Trophoblast cell (in vitro differentiated cells and primary cell): ENCODE results near the gene MEX3B. TPM values are rescaled to one million over a fixed set of nuclear protein-coding genes. Genes with fewer than 3 reads are reported as not detected.

Experiments used
- DNase-seq, 2 donors: peaks; one replicate each; pipeline ENCODE4 v3.0.0-alpha.2; 2016
- H2AFZ ChIP-seq: 2 replicates; pipeline ENCODE4 v1.6.1; 2013; ENCODE audit warnings: low read length, moderate library complexity, mild to moderate bottlenecking; ENCODE audit not compliant: insufficient read depth, poor library complexity
- H2AK5ac ChIP-seq: 2 replicates; pipeline ENCODE4 v1.6.1; 2013; ENCODE audit warnings: mild to moderate bottlenecking, low read length
- H2BK120ac ChIP-seq: 2 replicates; pipeline ENCODE4 v1.6.1; 2013; ENCODE audit warnings: low read length, mild to moderate bottlenecking, moderate library complexity; ENCODE audit not compliant: insufficient read depth, poor library complexity
- H2BK12ac ChIP-seq: 2 replicates; pipeline ENCODE4 v1.6.1; 2013; ENCODE audit warnings: mild to moderate bottlenecking, low read length, moderate library complexity
- H2BK5ac ChIP-seq: 2 replicates; pipeline ENCODE4 v1.6.1; 2013; ENCODE audit warnings: low read length, low read depth, moderate library complexity, mild to moderate bottlenecking; ENCODE audit not compliant: poor library complexity
- H3K14ac ChIP-seq: 2 replicates; pipeline ENCODE4 v1.6.1; 2013; ENCODE audit warnings: mild to moderate bottlenecking, low read length
- H3K18ac ChIP-seq: 2 replicates; pipeline ENCODE4 v1.6.1; 2013; ENCODE audit warnings: mild to moderate bottlenecking, low read length
- H3K23ac ChIP-seq: 2 replicates; pipeline ENCODE4 v1.6.1; 2013; ENCODE audit warnings: low read length
- H3K27ac ChIP-seq: 2 replicates; pipeline ENCODE4 v1.5.1; 2013; ENCODE audit warnings: low read depth, mild to moderate bottlenecking, inconsistent platforms, low read length, moderate library complexity
- H3K27me3 ChIP-seq: 2 replicates; pipeline ENCODE4 v1.6.1; 2013; ENCODE audit warnings: inconsistent platforms, mild to moderate bottlenecking, low read length, moderate library complexity; ENCODE audit not compliant: insufficient read depth
- H3K36me3 ChIP-seq, 2 experiments: 1 replicate in 1 of 2; 2 replicates in 1 of 2; pipeline ENCODE4 v1.6.1; 2013; ENCODE audit warnings: low read length in 2 of 2, mild to moderate bottlenecking in 2 of 2, moderate library complexity in 1 of 2; ENCODE audit not compliant: insufficient read depth in 2 of 2, control insufficient read depth in 1 of 2
- H3K4ac ChIP-seq: 2 replicates; pipeline ENCODE4 v1.6.1; 2013; ENCODE audit warnings: low read depth, mild to moderate bottlenecking, low read length, moderate library complexity
- H3K4me1 ChIP-seq, 2 experiments: 1 replicate in 1 of 2; 2 replicates in 1 of 2; pipeline ENCODE4 v1.6.1; 2013; ENCODE audit warnings: low read length in 2 of 2, mild to moderate bottlenecking in 2 of 2, moderate library complexity in 1 of 2; ENCODE audit not compliant: insufficient read depth in 2 of 2, control insufficient read depth in 1 of 2
- H3K4me2 ChIP-seq: 2 replicates; pipeline ENCODE4 v1.6.1; 2013; ENCODE audit warnings: inconsistent platforms, mild to moderate bottlenecking, low read length, moderate library complexity
- H3K4me3 ChIP-seq: 2 replicates; pipeline ENCODE4 v1.5.1; 2013; ENCODE audit warnings: mild to moderate bottlenecking, low read depth, low read length, inconsistent platforms
- H3K79me1 ChIP-seq: one replicate; pipeline ENCODE4 v1.6.1; 2013; ENCODE audit warnings: low read length
- H3K79me2 ChIP-seq: 2 replicates; pipeline ENCODE4 v1.6.1; 2013; ENCODE audit warnings: low read length, mild to moderate bottlenecking; ENCODE audit not compliant: control insufficient read depth, insufficient read depth, poor library complexity
- H3K9ac ChIP-seq: 2 replicates; pipeline ENCODE4 v1.6.1; 2013; ENCODE audit warnings: mild to moderate bottlenecking, low read length
- H3K9me3 ChIP-seq: 2 replicates; pipeline ENCODE4 v1.6.1; 2013; ENCODE audit warnings: low read depth, mild to moderate bottlenecking, control low read depth, inconsistent platforms, low read length; ENCODE audit not compliant: insufficient read depth
- H4K12ac ChIP-seq: 2 replicates; pipeline ENCODE4 v1.6.1; 2013; ENCODE audit warnings: low read depth, mild to moderate bottlenecking, low read length, moderate library complexity
- H4K8ac ChIP-seq: 2 replicates; pipeline ENCODE4 v1.6.1; 2013; ENCODE audit warnings: low read depth, mild to moderate bottlenecking, low read length, moderate library complexity
- H4K91ac ChIP-seq: one replicate; pipeline ENCODE4 v1.6.1; 2013; ENCODE audit warnings: low read depth, mild to moderate bottlenecking, low read length, moderate library complexity
- WGBS: extraction: QIAGEN DNeasy Blood & Tissue Kit; methylation state at CpG from one replicate; pipeline ENCODE4 v1.1.7; 2013; ENCODE audit warnings: missing lambda C conversion rate; ENCODE audit not compliant: insufficient read length, insufficient coverage; ENCODE audit errors: extremely low coverage; 5-methylcytosine and 5-hydroxymethylcytosine counted together
- polyA plus RNA-seq: library from polyadenylated mRNA; stranded (reverse); fragments of 200-250 nt; gene quantifications from 2 replicates; pipeline ENCODE4 v1.2.3, GENCODE V29; 2013

Gene MEX3B
- 4.6 and 4.8 TPM in 2 replicates for polyA plus RNA-seq

DNA sequence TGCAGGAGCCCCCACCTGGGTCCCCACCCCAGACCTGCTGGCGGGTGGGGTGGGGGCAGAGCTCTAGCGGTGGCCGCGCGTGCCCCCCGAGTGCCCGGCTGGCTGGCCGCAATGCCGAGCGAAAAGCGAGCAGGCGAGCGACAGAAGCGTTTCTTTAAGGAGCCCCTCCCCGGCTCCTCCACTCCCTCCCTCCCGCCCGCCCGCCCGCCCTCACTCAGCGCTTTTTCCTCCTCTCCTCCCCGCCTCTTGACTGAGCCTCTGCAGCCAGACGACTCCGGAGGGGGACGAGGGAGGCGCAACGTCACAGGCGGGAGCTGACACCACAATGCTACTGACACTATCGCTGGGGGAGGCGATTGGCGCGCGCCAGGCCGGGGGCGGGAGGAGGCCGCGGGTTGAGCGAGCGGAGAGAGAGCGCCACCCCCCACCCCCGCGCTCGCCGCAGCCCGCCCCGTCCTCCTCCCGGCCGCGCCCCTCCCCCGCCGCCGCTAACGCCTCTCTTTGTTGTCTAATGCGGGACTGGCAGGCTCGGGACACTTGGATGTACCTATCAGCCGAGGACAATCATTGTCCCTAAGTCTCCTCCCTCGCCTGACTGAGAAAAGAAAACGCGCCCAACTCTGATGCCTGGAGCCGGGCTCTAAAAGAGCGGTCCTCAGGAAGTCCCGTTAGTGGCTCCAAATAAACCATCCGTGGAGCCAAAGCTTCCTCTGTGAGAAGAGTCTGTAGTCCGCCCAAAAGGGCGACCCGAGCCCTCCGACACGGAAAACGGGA lies at the start of gene MEX3B:
TSS of gene MEX3B (minus strand) at position 127 of the 774 bp plus-strand sequence. CDS start 313 bp downstream, outside the sequence.
- Histone ChIP-seq H3K18ac (peak within 1 kb of the TSS; percentile 80), H3K36me3 (peaks cover 10% of the 10 kb centered on the region in 2 experiments), H3K4me3 (peak within 1 kb of the TSS; percentile 82), H3K27me3 (peaks cover 27% of the 10 kb centered on the region), H3K14ac (peak within 1 kb of the TSS; percentile 67), H3K9ac (peak within 1 kb of the TSS; percentile 89), H3K9me3 (peaks cover 9% of the 10 kb centered on the region), H3K79me1 (peaks cover 11% of the 10 kb centered on the region), H3K4me1 (peaks cover 7 to 13% of the 10 kb centered on the region in 2 experiments), H3K4me2 (peak within 1 kb of the TSS; percentile 82), H3K23ac (no peak within 1 kb of the TSS), H2BK12ac (peak within 1 kb of the TSS; percentile 1), H2BK5ac (peak within 1 kb of the TSS; percentile 68), H2BK120ac (peak within 1 kb of the TSS; percentile 29), H3K4ac (peak within 1 kb of the TSS; percentile 35), H4K8ac (peak within 1 kb of the TSS; percentile 62), H2AK5ac (no peak within 1 kb of the TSS), H3K79me2 (peaks cover 3% of the 10 kb centered on the region), H2AFZ (peak within 1 kb of the TSS; percentile 79), H3K27ac (peak within 1 kb of the TSS; percentile 50), H4K91ac (peak within 1 kb of the TSS; percentile 74), H4K12ac (peak within 1 kb of the TSS; percentile 84)
- DNase-seq: peak; percentile 93 to 95
- WGBS: no CpG with 5 or more reads among the region's 68 CpGs

DNA sequence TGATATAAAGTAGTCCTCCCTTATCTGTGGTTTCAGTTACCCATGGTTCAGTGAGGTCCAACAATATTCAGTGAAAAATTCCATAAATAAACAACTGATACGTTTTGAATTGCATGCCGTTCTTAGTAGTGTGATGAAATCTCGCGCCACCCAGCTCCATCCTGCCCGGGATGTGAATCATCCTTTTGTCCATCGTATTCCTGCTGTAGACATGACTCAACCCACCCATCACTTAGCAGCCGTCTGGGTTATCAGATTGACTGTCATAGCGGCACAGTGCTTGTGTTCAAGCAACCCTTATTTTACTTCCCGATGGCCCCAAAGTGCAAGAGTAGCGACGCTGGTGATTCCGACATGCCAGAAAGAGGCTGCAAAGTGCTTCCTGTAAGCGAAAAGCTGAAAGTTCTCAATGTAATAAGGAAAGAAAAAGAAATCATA lies 48.0 kb upstream of the MEX3B start:
- Histone ChIP-seq H3K79me1 (no peaks in the 10 kb centered on the region), H3K14ac (no peak overlapping the region), H3K27me3 (no peaks in the 10 kb centered on the region), H3K18ac (no peak overlapping the region), H3K27ac (no peak overlapping the region), H3K4me3 (no peak overlapping the region), H2AK5ac (no peak overlapping the region), H3K4me2 (no peak overlapping the region), H3K23ac (no peak overlapping the region), H2BK5ac (no peak overlapping the region), H2BK12ac (no peak overlapping the region), H2AFZ (no peak overlapping the region), H4K8ac (no peak overlapping the region), H4K12ac (no peak overlapping the region), H3K9me3 (peaks cover 4% of the 10 kb centered on the region), H3K4ac (no peak overlapping the region), H4K91ac (no peak overlapping the region), H2BK120ac (no peak overlapping the region), H3K9ac (no peak overlapping the region), H3K79me2 (no peaks in the 10 kb centered on the region), H3K36me3 (no peaks in the 10 kb centered on the region), H3K4me1 (no peaks in the 10 kb centered on the region)
- peak; percentile 92 to 93 for DNase-seq
- WGBS: no CpG with 5 or more reads among the region's 13 CpGs

DNA sequence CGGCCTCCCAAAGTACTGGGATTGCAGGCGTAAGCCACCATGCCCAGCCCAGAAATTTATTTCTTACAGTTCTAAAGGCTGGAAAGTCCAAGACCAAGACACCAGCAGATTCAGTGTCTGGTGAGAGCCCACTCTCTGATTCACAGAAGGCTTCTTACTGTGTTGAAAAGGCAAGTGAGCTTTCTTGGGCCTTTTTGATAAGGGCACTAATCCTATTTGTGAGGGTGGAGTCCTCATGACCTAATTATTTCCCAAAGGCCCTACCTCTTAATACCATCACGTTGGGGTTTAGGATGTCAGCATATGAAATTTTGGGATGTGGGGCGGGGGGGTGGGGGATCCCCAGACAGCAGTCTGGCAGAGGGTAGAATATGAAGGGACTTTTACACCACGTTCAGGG lies 47.5 kb upstream of the MEX3B start:
- Histone ChIP-seq H2AFZ (no peak overlapping the region), H2BK120ac (no peak overlapping the region), H3K14ac (no peak overlapping the region), H3K36me3 (no peaks in the 10 kb centered on the region), H3K79me1 (no peaks in the 10 kb centered on the region), H4K12ac (no peak overlapping the region), H3K23ac (no peak overlapping the region), H3K4me2 (no peak overlapping the region), H3K27ac (no peak overlapping the region), H2AK5ac (no peak overlapping the region), H3K27me3 (no peaks in the 10 kb centered on the region), H2BK12ac (no peak overlapping the region), H3K4ac (no peak overlapping the region), H3K9me3 (peaks cover 4% of the 10 kb centered on the region), H3K79me2 (no peaks in the 10 kb centered on the region), H3K9ac (no peak overlapping the region), H4K8ac (no peak overlapping the region), H3K4me3 (no peak overlapping the region), H3K18ac (no peak overlapping the region), H3K4me1 (no peaks in the 10 kb centered on the region), H2BK5ac (no peak overlapping the region), H4K91ac (no peak overlapping the region)
- DNase-seq: no peak
- no CpG with 5 or more reads among the region's 5 CpGs for WGBS

DNA sequence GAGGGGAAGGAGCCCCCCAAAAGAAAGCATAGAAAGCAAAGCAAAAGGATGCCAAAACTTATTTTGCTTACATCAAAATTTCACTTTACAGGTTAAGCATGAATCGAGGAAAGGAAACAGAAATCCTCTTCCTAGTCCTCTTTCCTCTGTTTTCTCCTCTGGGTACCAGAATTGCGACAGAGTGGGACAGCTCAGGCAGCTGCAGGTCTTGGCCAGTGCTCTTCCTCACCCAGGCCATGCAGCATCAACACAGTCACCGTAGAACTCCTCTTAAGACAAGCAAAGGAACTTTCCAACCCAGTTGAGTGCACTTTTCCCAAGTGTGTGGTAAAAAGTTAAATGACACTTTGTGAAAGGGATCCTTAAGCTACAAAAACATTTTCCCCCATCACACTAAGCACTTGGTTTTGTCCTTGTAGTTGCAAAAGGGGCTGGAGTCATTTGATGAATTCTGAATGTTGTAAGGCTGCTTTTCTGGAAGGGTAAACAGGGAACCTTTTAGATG lies 45.9 kb upstream of the MEX3B start:
- Histone ChIP-seq H2BK12ac (no peak overlapping the region), H3K9me3 (peaks cover 4% of the 10 kb centered on the region), H3K4ac (no peak overlapping the region), H3K4me1 (no peaks in the 10 kb centered on the region), H2BK120ac (no peak overlapping the region), H3K27ac (no peak overlapping the region), H2AFZ (no peak overlapping the region), H2BK5ac (no peak overlapping the region), H3K9ac (no peak overlapping the region), H4K91ac (no peak overlapping the region), H4K12ac (no peak overlapping the region), H3K4me3 (no peak overlapping the region), H3K23ac (no peak overlapping the region), H3K27me3 (no peaks in the 10 kb centered on the region), H3K18ac (no peak overlapping the region), H3K14ac (no peak overlapping the region), H3K79me2 (no peaks in the 10 kb centered on the region), H3K4me2 (no peak overlapping the region), H4K8ac (no peak overlapping the region), H3K79me1 (no peaks in the 10 kb centered on the region), H3K36me3 (no peaks in the 10 kb centered on the region), H2AK5ac (no peak overlapping the region)
- no peak for DNase-seq
- WGBS: no CpG with 5 or more reads among the region's 3 CpGs
